GM18951 (cell line): ENCODE data around the gene COG5.

ENCODE experiments used
- POLR2A ChIP-seq: IDR thresholded peaks from 4 replicates; pipeline ENCODE4 v1.6.1; 2011; ENCODE audit warnings: mild to moderate bottlenecking; ENCODE audit not compliant: insufficient read length, insufficient read depth; ENCODE audit errors: extremely low read depth
- in situ Hi-C: fragments of 300-500 bp; cut with MboI; formaldehyde crosslinking; loops from one replicate; pipeline ENCODE4 v1.12.0; 2022; ENCODE audit warnings: low sequenced_read_pairs, mixed read lengths, inconsistent platforms; ENCODE audit not compliant: unreplicated experiment

Gene COG5

GRCh38 chr7:107446988-107447387 lies 116.7 kb downstream of the COG5 start:
- in situ Hi-C loops: no loop called here
- TF ChIP-seq POLR2A: no peak

- in situ Hi-C loops: no loop called here
- TF ChIP-seq POLR2A: no peak
These were observed 117.2 kb downstream of the COG5 start for GRCh38 chr7:107446531-107446930.

DNA sequence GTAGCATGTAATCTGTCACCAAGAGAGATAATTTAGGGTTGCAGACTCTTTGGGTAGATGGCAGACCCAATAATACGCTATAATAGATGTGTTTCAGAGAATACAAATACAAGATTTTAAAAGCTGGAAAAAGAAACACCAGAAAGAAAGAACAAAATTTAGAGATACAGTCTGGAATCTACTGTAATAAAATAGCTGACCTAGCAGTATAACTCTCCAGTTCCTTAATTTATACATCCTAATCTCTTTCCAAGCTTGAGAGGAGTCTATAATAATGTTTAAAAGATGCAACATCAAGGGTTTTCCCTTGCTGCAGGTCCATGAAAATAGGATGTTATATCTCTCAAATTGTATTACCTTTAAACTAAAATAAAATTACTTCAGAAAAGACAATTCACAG lies 121.0 kb downstream of the COG5 start:
- in situ Hi-C loops: no loop called here
- TF ChIP-seq POLR2A: no peak

DNA sequence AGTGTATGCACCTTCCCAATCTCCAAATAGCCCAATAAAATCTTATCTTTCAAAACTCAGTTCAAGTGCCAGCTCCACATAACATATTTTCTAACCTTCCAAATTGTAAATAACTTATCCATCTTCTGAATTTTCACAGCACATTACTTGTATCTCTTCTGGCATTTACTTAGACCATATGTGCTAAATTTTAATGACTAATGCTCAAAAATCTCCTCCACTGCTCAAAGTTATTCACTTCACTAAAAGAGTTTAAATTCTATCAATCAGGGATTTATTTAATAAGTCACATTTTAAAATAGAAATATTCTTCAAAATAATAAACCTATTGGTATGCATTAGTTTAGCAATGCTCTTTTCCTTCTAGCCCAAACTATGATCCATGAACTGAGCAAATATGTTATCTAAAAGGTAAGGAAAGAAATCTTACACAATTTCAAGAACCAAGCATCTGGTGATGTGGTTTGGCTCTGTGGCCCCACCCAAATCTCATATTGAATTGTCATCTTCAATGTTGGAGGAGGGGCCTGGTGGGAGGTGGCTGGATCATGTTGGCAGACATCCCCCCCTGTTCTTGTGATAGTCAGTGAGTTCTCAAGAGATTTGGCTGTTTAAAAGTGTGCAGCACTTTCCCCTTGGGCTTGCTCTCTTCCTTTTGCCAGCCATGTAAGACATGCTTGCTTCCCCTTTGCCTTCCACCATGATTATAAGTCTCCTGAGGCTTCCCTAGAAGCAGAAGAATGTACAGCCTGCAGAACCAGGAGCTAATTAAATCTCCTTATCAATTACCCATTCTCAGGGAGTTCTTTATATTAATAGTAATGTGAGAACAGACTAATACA lies 121.9 kb downstream of the COG5 start:
- TF ChIP-seq POLR2A: no peak
- in situ Hi-C loops: no loop called here

- in situ Hi-C loops: no loop called here
- TF ChIP-seq POLR2A: no peak
These were observed 124.7 kb downstream of the COG5 start for GRCh38 chr7:107439025-107439424.

- in situ Hi-C loops: no loop called here
- TF ChIP-seq POLR2A: no peak
These were observed 128.0 kb downstream of the COG5 start for GRCh38 chr7:107435749-107436148.

DNA sequence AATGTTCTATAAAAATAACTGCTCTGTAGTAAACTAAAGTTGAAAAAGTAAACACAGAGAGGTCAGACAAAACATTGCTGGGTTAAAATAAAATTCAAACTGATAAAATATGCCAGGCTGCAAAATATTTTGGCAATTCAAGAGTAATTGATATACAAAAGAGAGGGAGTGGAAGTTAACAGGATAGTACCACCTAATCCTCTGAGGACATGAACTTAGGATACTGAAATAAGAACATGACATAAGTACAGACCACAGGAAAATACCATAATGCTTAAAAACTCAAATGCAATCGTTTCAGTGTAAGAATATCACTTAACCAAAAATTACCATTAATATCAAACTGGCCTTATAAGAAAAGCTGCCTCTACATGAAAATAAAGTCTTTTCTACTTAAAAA lies 131.5 kb downstream of the COG5 start:
- TF ChIP-seq POLR2A: no peak
- in situ Hi-C loops: no loop called here

- TF ChIP-seq POLR2A: no peak
- in situ Hi-C loops: no loop called here
These were observed 133.7 kb downstream of the COG5 start for GRCh38 chr7:107430057-107430456.

DNA sequence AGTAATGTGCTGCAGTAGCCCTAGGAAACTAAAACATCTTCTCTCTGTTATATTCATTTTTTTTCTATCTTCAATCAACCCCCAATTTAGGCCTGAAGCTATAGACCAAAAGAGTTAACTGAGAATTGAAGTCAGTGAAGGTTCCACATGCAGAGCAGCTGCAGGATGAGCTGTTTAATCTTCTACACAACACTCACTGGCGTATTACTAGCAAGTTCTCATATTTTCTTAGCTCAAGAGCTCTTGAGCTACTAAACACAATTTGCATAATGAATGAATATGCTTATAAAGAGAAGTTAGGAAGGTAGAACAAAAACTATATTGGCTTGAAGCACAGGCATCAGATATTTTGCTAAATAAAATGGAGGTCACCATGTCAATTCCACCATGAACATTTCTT lies 135.1 kb downstream of the COG5 start:
- in situ Hi-C loops: no loop called here
- TF ChIP-seq POLR2A: no peak

GRCh38 chr7:107427462-107427861 lies 136.3 kb downstream of the COG5 start:
- TF ChIP-seq POLR2A: no peak
- in situ Hi-C loops: no loop called here

DNA sequence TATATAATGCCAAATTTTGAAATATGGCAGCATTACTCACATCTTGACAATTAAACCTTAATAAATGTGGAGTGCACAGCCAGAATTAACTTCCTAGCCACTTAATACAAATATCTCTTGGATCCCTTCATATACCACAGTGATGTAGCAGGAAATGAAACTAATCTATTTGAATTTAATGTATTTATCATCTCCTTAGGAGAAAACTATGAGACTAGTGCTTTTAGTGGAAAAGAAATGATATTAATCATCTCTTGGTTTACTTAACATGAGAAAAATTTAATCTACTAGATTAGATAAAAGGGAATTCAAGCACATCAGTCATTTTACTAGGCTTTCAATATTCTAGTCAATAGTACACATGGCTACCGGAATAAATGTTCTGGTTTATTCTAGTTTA lies 149.5 kb downstream of the COG5 start:
- no peak for TF ChIP-seq POLR2A
- in situ Hi-C loops: no loop called here

- in situ Hi-C loops: no loop called here
- no peak for TF ChIP-seq POLR2A
These were observed 155.4 kb downstream of the COG5 start for GRCh38 chr7:107408349-107408748.

DNA sequence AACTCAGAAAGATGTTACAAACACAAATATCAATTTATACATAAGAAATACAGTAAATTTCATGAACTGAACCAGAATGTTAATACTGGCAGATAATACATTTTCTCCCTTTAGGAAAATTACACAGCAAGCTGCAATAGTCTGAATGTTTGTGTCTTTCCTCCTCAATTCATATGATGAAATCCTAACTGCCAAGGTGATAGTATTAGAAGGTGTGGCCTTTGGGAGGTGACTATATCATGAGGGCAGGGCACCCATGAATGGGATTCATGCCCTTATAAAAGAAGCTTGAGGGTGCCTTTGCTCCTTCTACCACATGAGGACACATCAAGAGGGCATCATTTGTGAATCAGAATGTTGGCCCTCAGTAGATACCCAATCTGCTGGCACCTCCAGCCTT lies 158.2 kb downstream of the COG5 start:
- TF ChIP-seq POLR2A: no peak
- in situ Hi-C loops: no loop called here

- in situ Hi-C loops: no loop called here
- TF ChIP-seq POLR2A: no peak
These were observed 158.8 kb downstream of the COG5 start for GRCh38 chr7:107404740-107405537.

GRCh38 chr7:107398161-107398560 lies 165.6 kb downstream of the COG5 start:
- in situ Hi-C loops: no loop called here
- TF ChIP-seq POLR2A: no peak
